ENCODE results near the gene ZNF174.

The ZNF174 gene

DNA sequence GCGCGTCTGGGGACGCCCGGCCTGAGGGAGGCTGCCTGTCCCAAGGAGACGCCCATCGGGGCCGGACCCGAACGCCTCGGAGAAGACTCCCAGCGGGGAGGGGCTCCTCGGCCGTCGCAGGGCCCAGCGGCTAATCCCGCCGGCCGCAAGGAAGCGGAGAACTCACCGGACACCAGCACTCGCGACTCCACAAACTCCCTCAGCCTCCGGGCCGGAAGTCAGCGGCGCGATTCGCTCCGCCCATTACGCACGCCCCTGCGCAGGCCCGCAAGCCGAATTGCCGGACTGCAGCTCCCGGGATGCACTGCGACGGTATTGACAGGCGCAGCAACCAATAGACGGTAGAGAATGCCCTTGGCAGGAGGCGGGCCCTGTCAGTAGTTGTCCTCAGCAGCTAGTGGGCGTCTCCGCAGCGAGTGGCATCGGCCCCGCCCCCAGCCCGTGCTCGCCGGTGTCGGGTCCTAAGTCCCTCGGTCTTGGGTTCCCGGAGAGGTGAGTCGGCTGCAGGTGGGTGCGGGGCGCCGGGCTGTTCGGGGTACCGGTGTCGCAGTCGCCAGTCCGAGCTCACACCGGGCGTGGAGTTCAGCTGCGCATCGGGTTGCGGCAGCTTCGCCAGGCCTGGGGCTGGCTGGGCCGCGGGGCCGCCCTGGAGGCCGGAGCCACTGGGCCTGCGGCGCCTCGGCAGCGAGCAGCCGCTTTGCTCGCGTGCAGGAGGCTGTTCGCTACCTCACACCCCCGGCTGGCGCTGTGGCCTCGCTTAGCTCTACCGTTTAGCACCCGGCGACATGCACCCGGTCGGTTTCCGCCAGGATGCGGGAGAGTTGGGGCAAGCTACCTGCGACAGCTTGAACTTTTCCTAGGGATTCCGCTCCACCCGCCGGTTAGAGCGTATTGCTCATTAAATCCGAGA, at the start of gene ZNF174, which contains the start of gene ZSCAN32:
Gene ZNF174 (plus strand): TSS at position 437 of the 910 bp plus-strand sequence. CDS start 790 bp downstream, outside the sequence.
Gene ZSCAN32 (minus strand): TSS at position 226 of the 910 bp plus-strand sequence. CDS start 3,447 bp downstream, outside the sequence.
- Histone ChIP-seq H3K36me3 (peaks cover 52 to 56% (median 53%) of the 10 kb centered on the region in 3 donors), H3K9me3 (peaks cover 0 to 35% (median 25%) of the 10 kb centered on the region in 3 donors), H3K27ac (peak within 1 kb of the TSS; percentile 90 to 92), H3K4me1 (peaks cover 0 to 35% (median 24%) of the 10 kb centered on the region in 4 donors), H3K27me3 (no peaks in the 10 kb centered on the region), H3K4me3 (peak within 1 kb of the TSS; percentile 90 to 96)
- TF ChIP-seq, protein P1, sequence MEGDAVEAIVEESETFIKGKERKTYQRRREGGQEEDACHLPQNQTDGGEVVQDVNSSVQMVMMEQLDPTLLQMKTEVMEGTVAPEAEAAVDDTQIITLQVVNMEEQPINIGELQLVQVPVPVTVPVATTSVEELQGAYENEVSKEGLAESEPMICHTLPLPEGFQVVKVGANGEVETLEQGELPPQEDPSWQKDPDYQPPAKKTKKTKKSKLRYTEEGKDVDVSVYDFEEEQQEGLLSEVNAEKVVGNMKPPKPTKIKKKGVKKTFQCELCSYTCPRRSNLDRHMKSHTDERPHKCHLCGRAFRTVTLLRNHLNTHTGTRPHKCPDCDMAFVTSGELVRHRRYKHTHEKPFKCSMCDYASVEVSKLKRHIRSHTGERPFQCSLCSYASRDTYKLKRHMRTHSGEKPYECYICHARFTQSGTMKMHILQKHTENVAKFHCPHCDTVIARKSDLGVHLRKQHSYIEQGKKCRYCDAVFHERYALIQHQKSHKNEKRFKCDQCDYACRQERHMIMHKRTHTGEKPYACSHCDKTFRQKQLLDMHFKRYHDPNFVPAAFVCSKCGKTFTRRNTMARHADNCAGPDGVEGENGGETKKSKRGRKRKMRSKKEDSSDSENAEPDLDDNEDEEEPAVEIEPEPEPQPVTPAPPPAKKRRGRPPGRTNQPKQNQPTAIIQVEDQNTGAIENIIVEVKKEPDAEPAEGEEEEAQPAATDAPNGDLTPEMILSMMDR (IDR thresholded peaks at IDR 0.05) = no peak
- peak; percentile 99 to 100 for DNase-seq
- intact Hi-C loops (cut with DNase I; ENCODE audit: low total_unique reads) = loop anchor here (1.0 kb wide), 1 partner anchor 57 kb away; no protein-coding TSS in a partner anchor

DNA sequence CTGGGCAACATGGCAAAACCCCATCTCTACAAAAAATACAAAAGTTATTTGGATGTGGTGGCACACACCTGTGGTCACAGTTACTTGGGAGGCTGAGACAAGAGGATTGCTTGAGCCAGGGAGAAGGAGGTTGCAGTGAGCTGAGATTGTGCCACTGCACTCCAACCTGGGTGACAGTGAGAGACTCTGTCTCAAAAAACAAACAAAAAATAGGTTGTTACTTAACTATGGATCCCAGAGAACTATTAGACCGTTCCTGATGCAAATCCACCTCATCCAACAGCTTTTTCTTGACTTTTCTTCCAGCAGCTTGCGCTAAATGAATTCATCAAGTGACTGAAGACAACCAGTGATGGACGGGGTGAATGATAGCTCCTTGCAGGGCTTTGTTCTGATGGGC, 45.4 kb upstream of the ZNF174 start, which contains the start of gene OR2C1:
Gene OR2C1 (plus strand): TSS at position 301 of the 400 bp plus-strand sequence. CDS start 52 bp downstream, at position 353.
- TF ChIP-seq, protein P1 (IDR thresholded peaks at IDR 0.05) = no peak
- intact Hi-C loops (cut with DNase I; ENCODE audit: low total_unique reads) = no loop called here
- DNase-seq = no peak
- H3K4me1 ChIP-seq = no peaks in the 10 kb centered on the region
- H3K9me3 ChIP-seq = no peaks in the 10 kb centered on the region
- no peaks in the 10 kb centered on the region for H3K27me3 ChIP-seq
- no peak within 1 kb of the TSS for H3K4me3 ChIP-seq
- H3K27ac ChIP-seq = no peak within 1 kb of the TSS
- H3K36me3 ChIP-seq = no peaks in the 10 kb centered on the region

DNA sequence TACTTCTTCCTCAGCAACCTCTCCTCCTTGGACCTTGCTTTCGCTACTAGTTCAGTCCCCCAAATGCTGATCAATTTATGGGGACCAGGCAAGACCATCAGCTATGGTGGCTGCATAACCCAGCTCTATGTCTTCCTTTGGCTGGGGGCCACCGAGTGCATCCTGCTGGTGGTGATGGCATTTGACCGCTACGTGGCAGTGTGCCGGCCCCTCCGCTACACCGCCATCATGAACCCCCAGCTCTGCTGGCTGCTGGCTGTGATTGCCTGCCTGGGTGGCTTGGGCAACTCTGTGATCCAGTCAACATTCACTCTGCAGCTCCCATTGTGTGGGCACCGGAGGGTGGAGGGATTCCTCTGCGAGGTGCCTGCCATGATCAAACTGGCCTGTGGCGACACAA, 44.9 kb upstream of the ZNF174 start:
- no peak overlapping the region for H3K27ac ChIP-seq
- H3K4me1 ChIP-seq = no peaks in the 10 kb centered on the region
- H3K27me3 ChIP-seq = no peaks in the 10 kb centered on the region
- no peak overlapping the region for H3K4me3 ChIP-seq
- DNase-seq = no peak
- intact Hi-C loops (cut with DNase I; ENCODE audit: low total_unique reads) = no loop called here
- TF ChIP-seq, protein P1 (IDR thresholded peaks at IDR 0.05) = no peak
- H3K36me3 ChIP-seq = no peaks in the 10 kb centered on the region
- H3K9me3 ChIP-seq = no peaks in the 10 kb centered on the region

DNA sequence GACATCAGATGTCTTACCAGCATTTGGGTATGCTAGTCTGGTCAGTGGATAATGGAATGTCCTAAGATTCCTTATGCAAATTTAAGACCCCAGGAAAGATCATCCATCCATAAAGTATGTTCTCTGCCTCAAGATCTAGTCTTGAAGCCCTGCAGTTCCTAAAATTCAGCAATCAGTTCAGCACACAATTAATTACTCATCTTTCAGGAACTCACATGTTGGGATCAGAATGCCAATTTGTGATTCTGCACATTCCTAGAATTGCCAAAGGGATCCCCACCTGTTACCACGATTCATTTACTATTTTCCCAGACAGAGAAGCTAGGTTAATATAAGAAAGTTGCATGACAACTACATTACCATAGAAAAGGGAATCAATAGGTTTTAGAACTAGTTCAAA, 42.1 kb upstream of the ZNF174 start:
- H3K27me3 ChIP-seq = peaks cover 0 to 11% of the 10 kb centered on the region in 2 donors
- intact Hi-C loops (cut with DNase I; ENCODE audit: low total_unique reads) = no loop called here
- H3K4me1 ChIP-seq = no peaks in the 10 kb centered on the region
- no peak for DNase-seq
- H3K4me3 ChIP-seq = no peak overlapping the region
- H3K27ac ChIP-seq = no peak overlapping the region
- TF ChIP-seq, protein P1 (IDR thresholded peaks at IDR 0.05) = no peak
- H3K36me3 ChIP-seq = no peaks in the 10 kb centered on the region
- H3K9me3 ChIP-seq = peaks cover 0 to 9% (median 0%) of the 10 kb centered on the region in 3 donors

DNA sequence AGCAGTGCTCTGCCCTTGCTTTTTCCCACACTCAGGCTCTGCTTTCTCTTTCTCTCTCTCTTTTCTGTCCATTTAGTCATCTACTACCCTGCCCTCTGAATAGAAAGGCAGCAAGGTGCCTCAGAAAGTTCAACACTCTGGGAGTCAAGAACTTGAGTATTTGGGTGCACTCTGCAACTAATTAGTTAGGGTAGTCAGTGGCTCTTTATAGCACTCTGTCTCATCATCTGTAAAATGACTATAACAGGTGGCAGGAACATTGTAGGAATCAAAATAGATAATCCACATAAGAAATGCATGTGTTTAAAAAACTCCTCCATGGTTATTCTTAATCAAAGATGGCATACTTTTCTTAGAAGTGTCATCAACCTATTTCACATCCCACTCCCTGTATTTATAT, 38.1 kb upstream of the ZNF174 start:
- no peak for DNase-seq
- Histone ChIP-seq H3K27ac (no peak overlapping the region), H3K9me3 (peaks cover 0 to 41% (median 16%) of the 10 kb centered on the region in 3 donors), H3K27me3 (peaks cover 0 to 11% of the 10 kb centered on the region in 2 donors), H3K4me1 (no peaks in the 10 kb centered on the region), H3K36me3 (no peaks in the 10 kb centered on the region), H3K4me3 (no peak overlapping the region)
- intact Hi-C loops (cut with DNase I; ENCODE audit: low total_unique reads) = no loop called here
- TF ChIP-seq, protein P1 (IDR thresholded peaks at IDR 0.05) = no peak
